ENCODE data around the gene HSCB.

- TF ChIP-seq JUN (IDR thresholded peaks at IDR 0.05; ENCODE audit: borderline replicate concordance, low read depth, low read length), result no peak
- no peak for TF ChIP-seq JUN (CRISPR knock-in tag; IDR thresholded peaks at IDR 0.05; ENCODE audit: borderline replicate concordance)
- no peak for TF ChIP-seq DMBX1 (CRISPR knock-in tag; IDR thresholded peaks at IDR 0.05; ENCODE audit: borderline replicate concordance)
These were observed 13.8 kb upstream of the HSCB start for GRCh38 chr22:28728002-28728401.

Data from K562 (cell line).